Skin epidermis (tissue), 12 donors: ENCODE data around the gene POMP.

Experiments
- H3K27ac ChIP-seq, 21 experiments: fragments of 200-600 bp; sonication (generic) in 11 of 21; one replicate each; pipeline ENCODE4 v1.5.0; 2020; ENCODE audit warnings: mild to moderate bottlenecking in 3 of 21, inconsistent platforms in 2 of 21, moderate library complexity in 2 of 21
- H3K4me3 ChIP-seq, 7 experiments: fragments of 200-600 bp; sonication (generic) in 2 of 7; one replicate each; pipeline ENCODE4 v1.5.0; 2020; ENCODE audit warnings: inconsistent platforms in 2 of 7, mild to moderate bottlenecking in 2 of 7, moderate library complexity in 1 of 7

Gene POMP, protein sequence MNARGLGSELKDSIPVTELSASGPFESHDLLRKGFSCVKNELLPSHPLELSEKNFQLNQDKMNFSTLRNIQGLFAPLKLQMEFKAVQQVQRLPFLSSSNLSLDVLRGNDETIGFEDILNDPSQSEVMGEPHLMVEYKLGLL

DNA sequence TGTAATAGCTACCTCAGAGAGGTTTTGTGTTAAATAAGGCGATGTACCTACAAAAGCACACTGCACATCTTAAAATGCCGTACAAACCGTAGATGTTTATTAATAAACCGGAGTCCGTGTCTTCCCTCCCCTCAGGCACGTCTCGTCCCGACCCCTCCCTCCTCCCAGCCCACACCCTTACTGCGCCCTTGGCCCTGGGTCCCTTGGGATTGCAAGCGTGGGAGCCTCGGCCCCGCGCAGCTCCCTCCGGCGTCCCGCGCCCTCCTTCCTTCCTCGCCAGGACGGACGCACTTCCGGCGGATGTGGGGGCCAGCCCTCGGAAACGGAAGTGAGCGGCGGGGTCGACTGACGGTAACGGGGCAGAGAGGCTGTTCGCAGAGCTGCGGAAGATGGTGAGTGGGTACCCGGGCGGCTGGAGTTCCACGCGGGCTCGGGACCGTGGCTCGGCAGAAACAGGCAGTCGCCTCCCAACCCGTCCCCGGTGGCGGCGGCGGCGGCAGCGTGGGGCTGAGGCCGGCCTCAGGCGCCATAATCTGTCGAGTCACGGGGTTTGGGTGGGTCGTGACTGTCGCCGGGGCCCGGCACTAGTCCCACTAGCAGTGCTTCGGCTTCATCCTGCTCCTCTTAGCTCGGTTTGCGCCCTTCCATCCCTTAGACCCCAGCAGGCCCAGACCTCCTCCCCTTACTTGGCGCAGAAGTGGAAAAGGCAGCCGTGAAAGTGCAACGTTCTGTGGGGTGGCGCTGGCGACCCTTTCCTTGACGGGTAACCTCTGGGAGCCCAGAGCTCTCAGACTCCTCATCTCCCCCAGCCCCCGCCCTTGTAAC lies at the start of gene POMP:
TSS of gene POMP (plus strand) at position 335 of the 825 bp plus-strand sequence. CDS start at position 390, 55 bp downstream.
- Histone ChIP-seq H3K4me3 (peak within 1 kb of the TSS; percentile 75 to 97 (median 89)), H3K27ac (peak within 1 kb of the TSS; percentile 56 to 97 (median 94))

DNA sequence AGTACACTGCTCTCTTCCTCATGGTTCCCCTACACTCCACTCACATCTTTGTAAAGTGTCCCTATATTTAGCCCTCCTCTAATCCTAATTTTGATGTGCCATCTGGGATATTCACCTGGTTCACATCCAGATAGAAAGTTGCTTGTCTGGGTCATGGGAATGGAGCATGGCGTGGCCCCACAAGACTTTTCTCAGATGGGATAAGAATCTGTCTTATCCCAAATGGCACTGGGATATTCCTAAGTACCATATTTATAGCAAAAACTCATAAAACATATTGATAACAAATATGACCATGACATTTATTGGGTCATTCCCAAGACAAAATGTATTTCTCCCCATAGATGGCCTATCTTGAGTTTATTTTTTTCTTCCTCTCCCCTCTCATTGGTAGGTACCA lies 49.5 kb upstream of the POMP start:
- Histone ChIP-seq H3K27ac (no peak overlapping the region), H3K4me3 (no peak overlapping the region)

DNA sequence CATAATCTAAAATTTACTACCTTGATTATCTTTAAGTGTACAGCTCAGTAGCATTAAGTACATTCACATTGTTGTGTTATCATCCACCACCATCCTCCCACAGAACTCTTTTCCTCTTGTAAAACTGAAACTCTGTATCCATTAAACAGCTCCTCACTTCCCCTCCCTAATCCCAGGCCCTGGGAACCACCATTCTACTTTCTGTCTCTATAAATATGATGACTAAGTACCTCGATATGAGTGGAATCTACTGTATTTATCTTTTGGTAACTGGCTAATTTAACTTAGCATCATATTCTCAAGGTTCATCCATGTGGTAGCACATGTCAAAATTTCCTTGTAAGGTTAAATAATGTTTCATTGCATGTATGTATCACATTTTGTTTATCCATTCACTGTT lies 49.0 kb upstream of the POMP start:
- no peak overlapping the region for H3K27ac ChIP-seq
- no peak overlapping the region for H3K4me3 ChIP-seq

DNA sequence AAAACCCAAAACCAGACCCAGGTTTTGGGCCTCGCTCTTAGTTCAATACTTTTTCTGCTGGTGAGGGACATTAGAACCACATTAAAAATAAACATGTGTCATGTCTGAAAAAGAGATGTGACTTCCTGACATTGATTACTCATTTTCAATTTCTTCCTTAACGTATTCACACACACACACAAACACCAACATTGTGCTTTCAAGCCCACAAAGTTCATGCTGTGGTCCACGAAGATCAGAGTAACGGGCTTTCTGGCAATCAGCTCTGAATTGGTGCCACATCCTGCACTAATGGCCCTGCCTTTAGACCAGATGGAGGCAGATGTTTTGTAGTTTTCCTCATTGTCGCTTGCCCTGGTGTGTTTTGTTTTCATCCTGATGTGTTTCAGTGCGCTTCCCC lies 47.9 kb upstream of the POMP start:
- no peak overlapping the region for H3K4me3 ChIP-seq
- peak overlapping the region in 1 of 21 experiments; percentile 10 for H3K27ac ChIP-seq

DNA sequence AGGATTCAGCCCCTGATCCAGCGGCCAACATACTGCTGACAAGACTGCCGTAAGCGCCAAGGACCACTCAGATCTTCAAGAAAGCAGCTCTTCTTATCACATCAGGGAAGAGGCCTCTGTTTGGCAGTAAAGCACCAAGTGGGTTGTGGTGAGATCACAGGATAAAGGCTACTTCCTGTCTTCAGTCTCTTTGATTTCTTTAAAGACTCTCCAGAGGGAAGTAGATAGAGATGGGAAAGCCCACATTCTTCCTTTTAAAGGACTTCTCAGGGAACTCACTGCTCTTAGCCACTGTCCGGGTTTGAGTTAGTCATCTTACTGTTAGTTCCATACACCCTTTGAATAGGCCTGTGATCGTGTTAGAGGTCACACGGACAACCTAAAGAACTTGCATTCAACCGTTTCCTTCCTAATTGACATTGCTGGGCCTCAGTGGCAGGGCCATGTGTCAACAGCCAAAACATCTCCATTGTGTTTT lies 47.2 kb upstream of the POMP start:
- Histone ChIP-seq H3K27ac (peak overlapping the region in 4 of 21 experiments; percentile 10 to 29 (median 13)), H3K4me3 (no peak overlapping the region)

DNA sequence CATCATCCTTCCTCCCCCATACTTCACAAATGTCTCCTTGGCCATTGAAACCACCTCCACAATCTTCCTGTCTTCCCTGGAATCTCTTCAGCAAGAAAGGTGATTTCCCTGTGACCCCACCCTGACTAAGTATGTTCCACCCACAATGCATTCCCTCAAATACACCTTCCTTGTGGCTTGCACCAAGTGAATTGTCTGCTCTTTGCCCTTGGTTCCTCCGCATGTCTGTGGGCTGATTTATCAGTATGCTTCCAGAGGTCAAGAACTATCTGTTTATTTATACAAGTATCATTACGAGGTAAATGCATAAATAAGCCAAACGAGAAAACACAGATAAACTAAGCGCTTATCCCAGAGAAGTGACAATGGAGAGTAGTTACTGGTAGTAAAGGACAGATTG lies 45.4 kb upstream of the POMP start:
- Histone ChIP-seq H3K27ac (no peak overlapping the region), H3K4me3 (no peak overlapping the region)

DNA sequence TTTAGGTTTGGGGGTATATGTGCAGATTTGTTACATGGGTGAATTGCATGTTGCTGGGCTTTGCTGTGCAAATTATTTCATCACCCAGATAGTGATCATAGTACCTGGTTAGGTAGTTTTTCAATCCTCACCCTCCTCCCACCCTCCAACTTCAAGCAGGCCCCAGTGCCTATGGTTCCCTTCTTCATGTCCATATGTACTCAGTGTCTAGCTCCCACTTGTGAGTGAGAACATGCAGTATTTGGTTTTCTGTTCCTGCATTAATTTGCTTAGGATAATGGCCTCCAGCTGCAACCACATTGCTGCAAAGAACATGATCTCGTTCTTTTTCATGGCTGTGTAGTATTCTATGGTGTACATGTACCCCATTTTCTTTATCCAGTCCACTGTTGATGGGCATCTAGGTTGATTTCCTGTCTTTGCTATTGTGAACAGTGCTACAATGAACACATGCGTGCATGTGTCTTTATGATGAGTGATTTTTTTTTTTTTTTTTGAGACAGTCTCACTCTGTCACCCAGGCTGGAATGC lies 42.9 kb upstream of the POMP start:
- no peak overlapping the region for H3K27ac ChIP-seq
- no peak overlapping the region for H3K4me3 ChIP-seq

DNA sequence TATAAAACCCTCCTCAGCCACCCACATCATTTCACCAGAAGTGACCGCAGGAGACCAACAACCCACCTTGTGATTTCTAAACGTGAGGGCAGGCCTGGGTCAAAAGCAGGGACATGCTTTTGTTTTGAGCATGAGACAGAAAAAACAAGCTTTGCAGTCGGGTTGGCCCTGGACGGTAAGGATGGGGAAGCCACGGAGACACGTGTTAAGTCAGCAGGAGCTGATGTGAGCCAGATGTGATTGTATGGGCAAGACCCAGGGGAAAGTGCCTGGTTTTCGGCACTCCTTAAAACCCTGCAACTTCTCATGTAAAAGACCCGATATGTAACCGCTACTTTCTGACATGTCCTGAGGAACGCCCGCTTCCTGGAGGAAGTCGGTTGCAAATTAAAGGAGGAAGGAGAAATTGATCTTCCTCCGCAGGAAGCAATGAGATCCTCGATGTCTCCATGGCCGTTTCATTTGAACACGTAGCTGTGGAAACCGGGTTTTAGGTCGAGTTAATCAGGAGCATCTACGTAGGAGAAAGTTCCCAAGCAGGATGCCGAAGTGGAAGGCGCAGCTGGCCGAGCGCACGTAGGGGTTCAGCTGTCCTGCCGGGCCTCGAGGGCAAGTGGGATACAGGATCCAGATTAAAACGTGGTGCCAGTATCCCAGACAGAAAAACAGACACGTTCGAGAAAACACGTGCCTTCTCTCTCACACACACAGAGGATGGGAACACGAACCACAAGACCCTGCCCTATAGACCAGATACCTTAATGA lies 40.5 kb upstream of the POMP start:
- Histone ChIP-seq H3K27ac (no peak overlapping the region), H3K4me3 (no peak overlapping the region)

DNA sequence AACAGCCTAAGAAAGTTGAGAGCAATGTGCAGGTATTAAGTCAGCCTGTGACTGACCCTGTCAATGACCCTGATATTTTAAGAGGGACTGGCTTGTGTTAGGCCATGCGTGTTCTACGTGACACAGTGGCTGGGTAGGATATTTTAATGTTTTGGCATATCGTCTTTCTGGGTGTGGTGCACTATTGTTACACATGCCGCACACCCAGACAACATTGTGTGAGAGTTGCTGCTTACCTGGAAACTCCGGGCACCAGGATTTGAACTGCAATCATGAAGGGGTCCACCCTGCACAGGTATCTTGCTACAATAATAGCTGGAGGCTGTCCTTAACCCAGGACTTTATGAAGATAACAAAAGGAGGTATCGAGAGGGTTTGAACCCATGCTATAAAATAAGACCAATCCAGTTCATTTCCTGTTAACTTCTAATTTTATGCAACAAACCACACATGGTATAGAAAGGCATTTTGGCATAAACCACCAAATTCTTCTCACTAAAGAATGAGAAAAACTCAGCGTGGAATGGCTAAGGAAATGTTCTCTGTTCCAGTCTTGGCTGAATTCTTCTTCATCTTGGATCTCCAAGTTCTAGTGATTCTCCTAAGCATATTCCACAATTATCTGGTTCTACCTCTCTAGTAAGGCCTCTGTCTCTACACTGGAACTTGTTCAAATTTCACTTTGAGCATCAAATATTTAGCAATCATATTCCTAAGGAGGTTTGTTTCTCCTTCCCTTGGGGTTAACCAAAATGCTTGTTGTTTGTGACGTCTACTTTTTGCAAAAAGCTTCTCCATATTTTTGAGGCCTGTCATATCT lies 38.7 kb upstream of the POMP start:
- H3K27ac ChIP-seq = peak overlapping the region in 1 of 21 experiments; percentile 26
- H3K4me3 ChIP-seq = no peak overlapping the region

DNA sequence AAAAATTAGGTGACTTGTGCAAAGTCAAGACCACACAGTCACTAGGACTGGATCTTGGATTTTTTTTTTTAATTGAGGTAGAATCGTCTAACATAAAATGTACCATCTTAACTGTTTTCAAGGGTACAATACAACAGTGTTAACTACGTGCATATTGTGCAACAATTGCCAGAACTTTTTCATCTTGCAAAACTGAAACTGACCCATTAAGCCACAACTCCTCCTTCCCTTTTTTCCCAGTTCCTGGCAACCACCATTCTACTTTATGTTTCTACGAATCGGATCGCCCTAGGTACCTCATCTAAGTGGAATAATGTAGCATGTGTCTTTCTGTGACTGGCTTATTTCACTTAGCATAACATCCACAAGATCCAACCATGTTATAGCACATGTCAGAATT lies 37.5 kb upstream of the POMP start:
- H3K4me3 ChIP-seq = no peak overlapping the region
- peak overlapping the region in 3 of 21 experiments; percentile 36 to 69 (median 51) for H3K27ac ChIP-seq

DNA sequence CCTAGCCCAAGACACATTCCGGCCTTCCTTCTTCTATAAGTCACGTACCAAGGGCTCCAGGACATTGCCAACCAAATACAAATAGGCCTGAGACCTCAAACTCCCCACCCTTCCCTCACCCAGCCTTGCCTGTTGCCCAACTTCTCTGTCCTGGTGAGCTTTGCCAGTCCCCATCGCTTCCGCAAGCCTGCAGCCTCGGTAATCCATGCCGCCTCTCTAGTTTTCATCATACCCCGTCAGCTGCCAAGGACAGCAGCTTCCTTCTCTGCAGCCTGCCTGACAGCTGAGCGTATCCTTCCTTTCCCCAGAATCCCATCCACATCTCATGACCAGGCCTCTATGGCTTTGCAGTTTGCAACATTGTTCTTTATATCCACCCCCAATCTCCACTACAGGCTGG lies 36.6 kb upstream of the POMP start:
- Histone ChIP-seq H3K27ac (peak overlapping the region in 4 of 21 experiments; percentile 36 to 69 (median 54)), H3K4me3 (no peak overlapping the region)

DNA sequence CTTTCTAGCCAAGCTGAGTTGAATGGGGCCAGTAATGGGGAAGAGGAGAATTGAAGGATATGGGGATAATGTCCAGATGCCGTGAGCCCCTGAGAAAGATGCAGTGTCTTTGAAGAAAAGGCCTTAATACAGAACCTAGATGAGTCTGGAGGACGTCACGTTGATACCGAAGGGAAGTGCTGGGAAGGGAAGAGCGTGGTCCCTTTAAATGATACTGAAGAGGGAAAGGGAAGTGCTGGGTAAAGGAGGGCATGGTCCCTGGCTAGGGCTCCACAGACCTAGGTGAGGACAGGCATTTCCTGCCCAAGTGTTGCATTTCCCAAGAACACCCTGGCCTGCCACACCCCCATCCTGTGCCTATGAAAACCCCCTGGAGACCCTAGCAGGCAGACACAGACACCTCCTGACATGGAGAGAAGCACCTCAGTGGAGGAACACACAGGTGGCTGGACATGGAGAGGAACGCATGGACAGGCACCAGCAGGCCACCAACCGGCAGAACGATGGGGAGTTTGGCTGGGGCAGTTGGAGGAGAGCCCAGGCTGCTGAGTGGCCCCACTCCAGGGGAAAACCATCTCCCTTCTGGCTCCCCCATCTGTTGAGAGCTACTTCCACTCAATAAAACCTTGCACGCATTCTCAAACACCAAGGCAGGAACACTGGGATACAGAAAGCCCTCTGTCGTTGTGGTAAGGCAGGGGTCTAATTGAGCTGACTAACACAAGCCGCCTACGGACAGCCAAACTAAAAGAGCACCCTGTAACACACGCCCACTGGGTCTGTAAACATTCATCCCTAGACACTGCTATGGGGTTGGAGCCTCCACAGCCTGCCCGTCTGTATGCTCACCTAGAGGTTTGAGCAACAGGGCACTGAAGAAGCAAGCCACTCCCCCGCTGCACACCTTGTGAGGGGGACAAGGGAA lies 34.9 kb upstream of the POMP start:
- peak overlapping the region in 1 of 21 experiments; percentile 69 for H3K27ac ChIP-seq
- no peak overlapping the region for H3K4me3 ChIP-seq

DNA sequence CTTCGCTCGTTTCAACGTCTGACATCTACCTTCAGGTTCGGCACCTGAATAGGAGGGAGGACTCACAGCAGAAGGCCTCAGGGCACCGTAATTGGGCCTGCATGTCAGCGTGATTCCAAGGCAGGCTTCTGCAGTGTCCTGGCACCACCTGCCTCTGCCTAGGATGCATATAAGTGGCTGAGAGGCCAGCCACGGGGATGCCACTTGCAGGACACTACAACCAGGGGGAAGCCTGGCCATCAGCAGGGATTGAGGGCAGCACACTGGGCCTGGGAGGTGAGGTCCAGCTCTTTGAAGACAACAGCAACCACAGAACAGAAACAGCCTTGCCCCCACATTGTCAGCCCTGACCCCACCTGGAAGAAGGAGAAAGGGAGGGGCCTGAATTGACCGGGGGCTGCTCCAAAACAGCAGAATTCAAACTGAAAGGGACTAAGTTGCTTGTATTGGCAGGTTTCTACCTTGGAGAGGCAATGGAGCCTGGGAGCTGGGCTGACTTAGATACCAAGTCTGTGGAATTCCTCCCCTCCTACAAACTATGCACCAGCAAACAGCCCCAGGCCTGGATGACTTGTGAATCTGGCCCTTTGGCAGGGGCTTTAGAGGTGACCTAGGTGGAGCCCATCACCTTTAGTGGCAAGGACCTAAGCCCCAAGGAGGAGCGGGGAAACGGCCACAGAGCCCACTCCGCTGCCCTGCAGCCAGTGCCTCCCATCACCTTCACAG lies 34.1 kb upstream of the POMP start:
- Histone ChIP-seq H3K4me3 (no peak overlapping the region), H3K27ac (no peak overlapping the region)

DNA sequence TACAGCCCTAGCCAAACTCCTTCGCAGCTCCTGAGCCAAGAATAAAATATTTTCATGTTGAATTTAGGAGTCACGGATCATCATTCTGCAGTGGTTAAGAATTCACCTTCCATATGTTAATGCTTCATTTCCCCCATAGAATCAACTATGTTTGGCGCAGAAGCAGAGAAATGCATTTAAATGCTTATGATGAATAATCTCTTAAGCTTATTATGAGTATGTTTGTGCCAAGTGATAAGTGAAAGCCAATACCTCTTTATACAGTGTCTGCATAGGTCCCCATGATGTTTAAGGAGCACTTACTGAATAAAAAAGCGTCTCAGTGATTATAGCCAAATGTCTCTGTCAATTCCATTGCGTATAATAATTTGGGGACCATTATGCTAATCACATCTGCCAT lies 32.7 kb upstream of the POMP start:
- no peak overlapping the region for H3K27ac ChIP-seq

DNA sequence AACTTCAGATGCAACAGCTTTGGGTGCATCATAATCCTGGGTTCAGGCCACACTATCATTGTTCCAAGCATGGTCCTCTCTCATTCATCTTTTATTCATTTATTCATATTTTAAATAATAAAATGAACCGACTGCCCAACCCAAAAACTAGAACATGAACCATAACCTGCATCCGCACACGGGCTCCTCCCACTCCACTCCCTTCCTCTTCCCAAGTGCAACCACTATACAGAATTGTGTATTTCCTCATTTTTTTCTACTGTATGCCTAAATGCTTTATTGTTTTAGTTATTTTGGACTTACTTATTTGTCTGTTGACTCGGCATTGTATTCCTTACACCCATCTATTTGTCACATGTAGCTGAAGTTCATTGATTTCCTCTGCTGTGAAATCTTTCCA lies 30.7 kb upstream of the POMP start:
- Histone ChIP-seq H3K27ac (no peak overlapping the region), H3K4me3 (no peak overlapping the region)

More for the DNA sequence above, 32.7 kb upstream of the POMP start:
- no peak overlapping the region for H3K4me3 ChIP-seq

DNA sequence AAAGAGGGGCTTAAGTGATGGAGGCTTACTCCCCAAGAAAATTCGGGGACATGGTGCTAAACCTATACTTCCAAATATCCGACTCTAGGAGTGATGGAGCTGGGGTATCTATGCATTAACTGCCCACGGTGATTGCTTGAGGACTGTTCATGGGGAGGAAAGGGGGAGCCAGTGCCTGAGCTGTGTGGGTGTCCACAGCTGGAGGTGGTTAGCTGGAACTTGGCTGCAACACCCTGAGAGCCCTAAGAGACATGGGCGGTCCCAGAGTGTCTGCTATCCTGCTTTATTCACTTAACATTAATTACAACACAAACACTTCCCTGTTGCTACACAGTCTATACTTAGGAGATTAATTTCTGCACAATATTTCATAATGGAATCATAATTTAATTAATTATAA lies 28.1 kb upstream of the POMP start:
- H3K27ac ChIP-seq = no peak overlapping the region
- no peak overlapping the region for H3K4me3 ChIP-seq

DNA sequence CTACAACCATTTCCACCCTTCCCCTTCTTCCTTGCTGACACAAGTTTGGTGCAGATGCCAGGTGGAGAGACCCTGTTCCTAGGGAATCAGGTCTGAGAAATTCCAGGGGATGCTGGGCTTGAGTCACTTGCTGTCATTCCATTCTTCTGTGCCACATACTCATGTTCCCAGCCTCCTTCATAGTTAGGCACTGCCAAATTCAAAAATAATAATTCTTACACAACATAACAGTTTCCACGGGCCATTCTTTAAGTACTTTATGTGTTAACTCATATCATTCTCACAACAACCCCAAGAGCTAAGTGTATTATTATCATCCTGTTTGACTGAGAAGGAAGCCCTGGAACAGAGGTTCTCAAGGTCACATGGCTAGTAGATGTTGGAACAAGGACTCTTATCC lies 27.1 kb upstream of the POMP start:
- Histone ChIP-seq H3K4me3 (no peak overlapping the region), H3K27ac (no peak overlapping the region)

DNA sequence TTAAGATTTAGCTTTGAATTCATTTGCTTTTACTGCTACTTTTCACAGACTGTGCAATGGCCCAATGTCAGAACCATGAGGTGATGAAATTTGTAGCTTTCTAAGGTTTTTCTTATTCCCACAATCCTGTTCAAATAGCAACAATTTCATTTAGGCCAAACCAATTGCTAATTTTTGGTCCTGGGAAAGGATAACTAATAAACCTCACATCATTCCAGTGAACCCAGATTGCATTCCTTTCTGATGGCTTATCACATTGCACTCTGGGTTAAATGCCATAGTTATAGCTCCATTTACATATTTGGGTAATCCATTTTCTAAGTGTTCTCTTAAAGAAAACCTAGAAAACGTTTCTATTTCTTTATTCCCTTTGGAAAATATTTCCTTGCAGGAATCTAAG lies 22.9 kb upstream of the POMP start:
- H3K27ac ChIP-seq = no peak overlapping the region
- H3K4me3 ChIP-seq = no peak overlapping the region
